GM12878 (cell line): ENCODE results near the gene ARMH1.

ENCODE experiments used
- ASH2L ChIP-seq: fragments of 300-600, 200-600 bp; sonication (generic); IDR thresholded peaks from 2 replicates; pipeline ENCODE4 v1.6.1; 2017; ENCODE audit warnings: low read depth, mild to moderate bottlenecking, borderline replicate concordance
- BHLHE40 ChIP-seq, 2 experiments: fragments of 450-650 bp in 1 of 2; IDR thresholded peaks; 2 replicates each; pipeline ENCODE4 v1.6.1; 2011 to 2017; ENCODE audit warnings: low read depth in 2 of 2, borderline replicate concordance in 1 of 2, improper control_type of control experiment in 1 of 2, low read length in 1 of 2, mild to moderate bottlenecking in 1 of 2
- CBX5 ChIP-seq: sonication (generic); IDR thresholded peaks from 2 replicates; pipeline ENCODE4 v1.6.1; 2016; ENCODE audit warnings: low read depth, moderate library complexity, mild to moderate bottlenecking, inconsistent platforms
- CHD2 ChIP-seq: IDR thresholded peaks from 2 replicates; pipeline ENCODE4 v1.6.1; 2011; ENCODE audit warnings: low read depth, low read length, improper control_type of control experiment, borderline replicate concordance
- CHD4 ChIP-seq: fragments of 200-600 bp; sonication (generic); IDR thresholded peaks from 2 replicates; pipeline ENCODE4 v1.6.1; 2016; ENCODE audit warnings: mild to moderate bottlenecking
- IKZF1 ChIP-seq: fragments of 450-650 bp; conservative IDR thresholded peaks from 2 replicates; pipeline ENCODE4 v1.6.1; 2017; ENCODE audit warnings: antibody characterized with exemption, mild to moderate bottlenecking
- NFIC ChIP-seq: IDR thresholded peaks from 2 replicates; pipeline ENCODE4 v1.6.1; 2012; ENCODE audit warnings: low read depth, mild to moderate bottlenecking, inconsistent platforms, low read length, moderate library complexity
- POLR2AphosphoS5 ChIP-seq: IDR thresholded peaks from 2 replicates; pipeline ENCODE4 v1.6.1; 2011; ENCODE audit warnings: mild to moderate bottlenecking, low read length, inconsistent platforms
- SMAD5 ChIP-seq: IDR thresholded peaks from 2 replicates; pipeline ENCODE4 v1.6.1; 2016; ENCODE audit warnings: antibody characterized with exemption, low read depth
- STAT3 ChIP-seq: IDR thresholded peaks from 2 replicates; pipeline ENCODE4 v1.6.1; 2011; ENCODE audit warnings: low read depth, low read length, improper control_type of control experiment
- ZNF217 ChIP-seq: fragments of 450-650 bp; IDR thresholded peaks from 2 replicates; pipeline ENCODE4 v1.6.1; 2017; ENCODE audit warnings: antibody characterized with exemption, mild to moderate bottlenecking
- TF ChIP-seq, protein P1 (sequence below), 3 experiments: IDR thresholded peaks in 2 of 3; conservative IDR thresholded peaks in 1 of 3; 2 replicates each; pipeline ENCODE4 v1.5.1; 2011; ENCODE audit warnings: low read depth in 3 of 3, low read length in 3 of 3, mild to moderate bottlenecking in 3 of 3, control low read depth in 2 of 3, moderate library complexity in 2 of 3, inconsistent platforms in 1 of 3, mixed read lengths in 1 of 3; ENCODE audit not compliant: control insufficient read depth in 2 of 3, insufficient read depth in 1 of 3; ENCODE audit errors: extremely low read depth in 1 of 3
- TF ChIP-seq, protein P2 (sequence below): fragments of 450-650 bp; IDR thresholded peaks from 2 replicates; pipeline ENCODE4 v1.6.1; 2018; ENCODE audit warnings: mild to moderate bottlenecking, low read depth, moderate library complexity; ENCODE audit not compliant: partially characterized antibody

DNA sequence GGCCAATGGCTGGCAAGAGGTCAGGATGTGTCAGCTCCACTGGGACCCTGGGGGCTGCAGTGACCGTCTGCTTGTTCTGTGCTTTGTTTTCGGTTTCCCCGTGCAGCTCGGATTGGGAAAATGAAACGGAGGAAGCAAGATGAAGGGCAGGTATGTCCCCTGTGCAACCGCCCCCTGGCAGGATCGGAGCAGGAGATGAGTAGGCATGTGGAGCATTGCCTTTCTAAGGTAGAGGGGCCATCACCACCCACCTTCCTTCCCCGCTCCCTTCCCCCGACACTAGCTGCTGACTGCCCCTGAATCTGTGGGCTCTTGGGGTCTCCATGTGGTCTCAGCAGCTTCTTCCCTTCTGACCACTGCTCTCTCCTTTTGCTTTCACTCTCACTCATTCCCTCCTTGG, 39.1 kb upstream of the ARMH1 start:
- no peak for TF ChIP-seq NFIC
- no peak for TF ChIP-seq CBX5
- TF ChIP-seq, protein P1, sequence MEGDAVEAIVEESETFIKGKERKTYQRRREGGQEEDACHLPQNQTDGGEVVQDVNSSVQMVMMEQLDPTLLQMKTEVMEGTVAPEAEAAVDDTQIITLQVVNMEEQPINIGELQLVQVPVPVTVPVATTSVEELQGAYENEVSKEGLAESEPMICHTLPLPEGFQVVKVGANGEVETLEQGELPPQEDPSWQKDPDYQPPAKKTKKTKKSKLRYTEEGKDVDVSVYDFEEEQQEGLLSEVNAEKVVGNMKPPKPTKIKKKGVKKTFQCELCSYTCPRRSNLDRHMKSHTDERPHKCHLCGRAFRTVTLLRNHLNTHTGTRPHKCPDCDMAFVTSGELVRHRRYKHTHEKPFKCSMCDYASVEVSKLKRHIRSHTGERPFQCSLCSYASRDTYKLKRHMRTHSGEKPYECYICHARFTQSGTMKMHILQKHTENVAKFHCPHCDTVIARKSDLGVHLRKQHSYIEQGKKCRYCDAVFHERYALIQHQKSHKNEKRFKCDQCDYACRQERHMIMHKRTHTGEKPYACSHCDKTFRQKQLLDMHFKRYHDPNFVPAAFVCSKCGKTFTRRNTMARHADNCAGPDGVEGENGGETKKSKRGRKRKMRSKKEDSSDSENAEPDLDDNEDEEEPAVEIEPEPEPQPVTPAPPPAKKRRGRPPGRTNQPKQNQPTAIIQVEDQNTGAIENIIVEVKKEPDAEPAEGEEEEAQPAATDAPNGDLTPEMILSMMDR (IDR thresholded peaks at IDR 0.05 in 2 of 3, conservative IDR thresholded peaks at IDR 0.05 in 1 of 3; ENCODE audit: control insufficient read depth in 2 of 3, extremely low read depth in 1 of 3, insufficient read depth in 1 of 3, low read depth in 3 of 3, low read length in 3 of 3) = no peak
- no peak for TF ChIP-seq IKZF1
- TF ChIP-seq POLR2AphosphoS5 = no peak
- no peak for TF ChIP-seq CHD4
- TF ChIP-seq BHLHE40 (IDR thresholded peaks at IDR 0.05; ENCODE audit: borderline replicate concordance in 1 of 2, low read depth in 2 of 2, low read length in 1 of 2) = no peak
- no peak for TF ChIP-seq STAT3
- no peak for TF ChIP-seq CHD2
- no peak for TF ChIP-seq SMAD5
- TF ChIP-seq, protein P2, sequence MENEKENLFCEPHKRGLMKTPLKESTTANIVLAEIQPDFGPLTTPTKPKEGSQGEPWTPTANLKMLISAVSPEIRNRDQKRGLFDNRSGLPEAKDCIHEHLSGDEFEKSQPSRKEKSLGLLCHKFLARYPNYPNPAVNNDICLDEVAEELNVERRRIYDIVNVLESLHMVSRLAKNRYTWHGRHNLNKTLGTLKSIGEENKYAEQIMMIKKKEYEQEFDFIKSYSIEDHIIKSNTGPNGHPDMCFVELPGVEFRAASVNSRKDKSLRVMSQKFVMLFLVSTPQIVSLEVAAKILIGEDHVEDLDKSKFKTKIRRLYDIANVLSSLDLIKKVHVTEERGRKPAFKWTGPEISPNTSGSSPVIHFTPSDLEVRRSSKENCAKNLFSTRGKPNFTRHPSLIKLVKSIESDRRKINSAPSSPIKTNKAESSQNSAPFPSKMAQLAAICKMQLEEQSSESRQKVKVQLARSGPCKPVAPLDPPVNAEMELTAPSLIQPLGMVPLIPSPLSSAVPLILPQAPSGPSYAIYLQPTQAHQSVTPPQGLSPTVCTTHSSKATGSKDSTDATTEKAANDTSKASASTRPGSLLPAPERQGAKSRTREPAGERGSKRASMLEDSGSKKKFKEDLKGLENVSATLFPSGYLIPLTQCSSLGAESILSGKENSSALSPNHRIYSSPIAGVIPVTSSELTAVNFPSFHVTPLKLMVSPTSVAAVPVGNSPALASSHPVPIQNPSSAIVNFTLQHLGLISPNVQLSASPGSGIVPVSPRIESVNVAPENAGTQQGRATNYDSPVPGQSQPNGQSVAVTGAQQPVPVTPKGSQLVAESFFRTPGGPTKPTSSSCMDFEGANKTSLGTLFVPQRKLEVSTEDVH = no peak
- TF ChIP-seq ZNF217 = no peak
- TF ChIP-seq ASH2L = no peak
